ENCODE results near the gene OR52N2. TPM values are rescaled to one million over a fixed set of nuclear protein-coding genes. Genes with fewer than 3 reads are reported as not detected.

OR52N2 gene
- total RNA-seq, 1 experiment from 2014 or later: not detected

Other genes starting within 250 kb of the OR52N2 start
- not detected for gene OR52B6, start 228.0 kb upstream of the OR52N2 start, total RNA-seq (2021; ENCODE audit: unreplicated experiment)
- 3.0 TPM for gene TRIM6, start 212.3 kb upstream of the OR52N2 start, total RNA-seq (2021; ENCODE audit: unreplicated experiment)
- gene TRIM34, start 183.9 kb upstream of the OR52N2 start, total RNA-seq (2021; ENCODE audit: unreplicated experiment): 0.42 TPM
- gene TRIM5, start 123.8 kb upstream of the OR52N2 start, total RNA-seq (2021; ENCODE audit: unreplicated experiment): 13.7 TPM
- gene TRIM22, start 119.1 kb upstream of the OR52N2 start, total RNA-seq (2021; ENCODE audit: unreplicated experiment): 0.61 TPM
- gene OR56B1, start 72.5 kb upstream of the OR52N2 start, total RNA-seq (2021; ENCODE audit: unreplicated experiment): not detected
- not detected for gene OR52N4, start 54.7 kb upstream of the OR52N2 start, total RNA-seq (2021; ENCODE audit: unreplicated experiment)
- gene OR52N5, start 25.6 kb upstream of the OR52N2 start, total RNA-seq (2021; ENCODE audit: unreplicated experiment): not detected
- gene OR52N1, start 17.7 kb upstream of the OR52N2 start, total RNA-seq (2021; ENCODE audit: unreplicated experiment): not detected
- gene OR52E6, start 33.0 kb downstream of the OR52N2 start, total RNA-seq (2021; ENCODE audit: unreplicated experiment): not detected
- not detected for gene OR52E8, start 48.8 kb downstream of the OR52N2 start, total RNA-seq (2021; ENCODE audit: unreplicated experiment)
- gene OR52E4, start 71.7 kb downstream of the OR52N2 start, total RNA-seq (2021; ENCODE audit: unreplicated experiment): not detected
- gene OR52E5, start 84.3 kb downstream of the OR52N2 start, total RNA-seq (2021; ENCODE audit: unreplicated experiment): not detected
- gene OR56A3, start 133.3 kb downstream of the OR52N2 start, total RNA-seq (2021; ENCODE audit: unreplicated experiment): not detected
- gene OR56A5, start 159.6 kb downstream of the OR52N2 start, total RNA-seq (2021; ENCODE audit: unreplicated experiment): not detected
- gene OR52L1, start 178.1 kb downstream of the OR52N2 start, total RNA-seq (2021; ENCODE audit: unreplicated experiment): not detected
- gene OR56A4, start 198.0 kb downstream of the OR52N2 start, total RNA-seq (2021; ENCODE audit: unreplicated experiment): not detected
- gene OR56A1, start 221.8 kb downstream of the OR52N2 start, total RNA-seq (2021; ENCODE audit: unreplicated experiment): not detected